ENCODE data around the gene FFAR4. TPM values are rescaled to one million over a fixed set of nuclear protein-coding genes. Genes with fewer than 3 reads are reported as not detected.

The FFAR4 gene
- total RNA-seq, 2 donors from 2014 or later = 44.2 to 48.2 TPM

DNA sequence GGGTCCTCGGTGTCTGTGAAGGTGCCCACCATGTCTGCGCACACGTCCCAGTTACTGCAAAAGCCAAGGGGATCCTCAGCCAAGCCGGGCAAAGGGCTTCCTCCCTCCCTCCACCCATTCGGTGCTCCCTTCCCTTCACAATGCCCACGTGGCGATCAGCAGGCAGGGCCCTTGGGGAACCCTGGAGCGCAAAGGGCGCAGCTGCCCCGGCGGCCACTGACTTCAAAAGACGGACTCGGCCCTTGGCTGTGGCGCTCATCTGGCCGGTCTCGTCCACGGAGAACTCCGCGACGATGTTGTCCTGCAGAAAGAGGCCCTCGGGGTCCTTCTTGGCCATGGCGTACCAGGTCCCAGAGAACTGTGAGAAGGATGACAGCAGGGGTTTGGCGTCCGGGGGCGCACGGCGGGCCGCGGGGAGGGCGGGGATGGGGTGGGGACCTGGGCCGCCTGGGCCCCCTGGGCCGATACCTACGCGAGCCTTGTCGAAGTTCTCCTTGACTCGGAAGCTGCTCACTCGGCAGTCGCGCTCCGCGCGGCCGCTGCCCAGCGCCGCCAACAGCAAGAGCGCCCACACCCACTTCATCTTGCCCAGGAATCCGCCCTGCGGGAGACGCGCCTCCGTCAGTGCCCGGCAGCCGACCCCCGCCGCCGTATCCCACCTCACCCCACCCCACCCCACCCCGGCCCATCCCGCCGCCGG is 34.1 kb downstream of the FFAR4 start:
- no peaks in the 10 kb centered on the region for H3K36me3 ChIP-seq
- H3K4me1 ChIP-seq = no peaks in the 10 kb centered on the region
- no peak overlapping the region for H3K27ac ChIP-seq
- peak; percentile 41 for DNase-seq
- peak overlapping the region; percentile 45 for H3K4me3 ChIP-seq
- TF ChIP-seq, protein P1, sequence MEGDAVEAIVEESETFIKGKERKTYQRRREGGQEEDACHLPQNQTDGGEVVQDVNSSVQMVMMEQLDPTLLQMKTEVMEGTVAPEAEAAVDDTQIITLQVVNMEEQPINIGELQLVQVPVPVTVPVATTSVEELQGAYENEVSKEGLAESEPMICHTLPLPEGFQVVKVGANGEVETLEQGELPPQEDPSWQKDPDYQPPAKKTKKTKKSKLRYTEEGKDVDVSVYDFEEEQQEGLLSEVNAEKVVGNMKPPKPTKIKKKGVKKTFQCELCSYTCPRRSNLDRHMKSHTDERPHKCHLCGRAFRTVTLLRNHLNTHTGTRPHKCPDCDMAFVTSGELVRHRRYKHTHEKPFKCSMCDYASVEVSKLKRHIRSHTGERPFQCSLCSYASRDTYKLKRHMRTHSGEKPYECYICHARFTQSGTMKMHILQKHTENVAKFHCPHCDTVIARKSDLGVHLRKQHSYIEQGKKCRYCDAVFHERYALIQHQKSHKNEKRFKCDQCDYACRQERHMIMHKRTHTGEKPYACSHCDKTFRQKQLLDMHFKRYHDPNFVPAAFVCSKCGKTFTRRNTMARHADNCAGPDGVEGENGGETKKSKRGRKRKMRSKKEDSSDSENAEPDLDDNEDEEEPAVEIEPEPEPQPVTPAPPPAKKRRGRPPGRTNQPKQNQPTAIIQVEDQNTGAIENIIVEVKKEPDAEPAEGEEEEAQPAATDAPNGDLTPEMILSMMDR (IDR thresholded peaks at IDR 0.05) = no peak
- intact Hi-C loops (cut with DNase I) = no loop called here
- peaks cover 9% of the 10 kb centered on the region for H3K27me3 ChIP-seq
- no peak overlapping the region for H3K9ac ChIP-seq (ENCODE audit: low read depth in 2 of 2, low read length in 2 of 2)
- no peaks in the 10 kb centered on the region for H3K9me3 ChIP-seq

- intact Hi-C loops (cut with DNase I) = no loop called here
- H3K27me3 ChIP-seq = peaks cover 9% of the 10 kb centered on the region
- TF ChIP-seq, protein P1 (IDR thresholded peaks at IDR 0.05) = no peak
Observed at GRCh38 chr10:93601146-93601773, 34.8 kb downstream of the FFAR4 start, which contains the start of gene RBP4. RBP4 (minus strand) TSS chr10:93601235; CDS start chr10:93601028, 207 bp downstream.

GRCh38 chr10:93601774-93602162 is 35.3 kb downstream of the FFAR4 start:
- Histone ChIP-seq H3K27me3 (peaks cover 9% of the 10 kb centered on the region), H3K4me1 (no peaks in the 10 kb centered on the region), H3K9me3 (no peaks in the 10 kb centered on the region), H3K9ac (ENCODE audit: low read depth in 2 of 2, low read length in 2 of 2) (no peak overlapping the region), H3K4me3 (no peak overlapping the region), H3K36me3 (no peaks in the 10 kb centered on the region), H3K27ac (no peak overlapping the region)
- DNase-seq = no peak
- TF ChIP-seq, protein P1 (IDR thresholded peaks at IDR 0.05) = no peak
- intact Hi-C loops (cut with DNase I) = no loop called here

More at GRCh38 chr10:93601146-93601773, 34.8 kb downstream of the FFAR4 start, which contains the start of gene RBP4:
- Histone ChIP-seq H3K4me3 (peak within 1 kb of the TSS; percentile 45), H3K9me3 (no peaks in the 10 kb centered on the region), H3K27ac (no peak within 1 kb of the TSS), H3K36me3 (no peaks in the 10 kb centered on the region), H3K9ac (ENCODE audit: low read depth in 2 of 2, low read length in 2 of 2) (no peak within 1 kb of the TSS), H3K4me1 (no peaks in the 10 kb centered on the region)
- no peak for DNase-seq

- TF ChIP-seq, protein P1 (IDR thresholded peaks at IDR 0.05) = no peak
- Histone ChIP-seq H3K27ac (no peak overlapping the region), H3K36me3 (no peaks in the 10 kb centered on the region), H3K9ac (ENCODE audit: low read depth in 2 of 2, low read length in 2 of 2) (no peak overlapping the region), H3K27me3 (peaks cover 9% of the 10 kb centered on the region), H3K4me1 (no peaks in the 10 kb centered on the region), H3K4me3 (no peak overlapping the region), H3K9me3 (no peaks in the 10 kb centered on the region)
- no peak for DNase-seq
- intact Hi-C loops (cut with DNase I) = no loop called here
Observed at GRCh38 chr10:93603023-93603422, 36.6 kb downstream of the FFAR4 start.

DNA sequence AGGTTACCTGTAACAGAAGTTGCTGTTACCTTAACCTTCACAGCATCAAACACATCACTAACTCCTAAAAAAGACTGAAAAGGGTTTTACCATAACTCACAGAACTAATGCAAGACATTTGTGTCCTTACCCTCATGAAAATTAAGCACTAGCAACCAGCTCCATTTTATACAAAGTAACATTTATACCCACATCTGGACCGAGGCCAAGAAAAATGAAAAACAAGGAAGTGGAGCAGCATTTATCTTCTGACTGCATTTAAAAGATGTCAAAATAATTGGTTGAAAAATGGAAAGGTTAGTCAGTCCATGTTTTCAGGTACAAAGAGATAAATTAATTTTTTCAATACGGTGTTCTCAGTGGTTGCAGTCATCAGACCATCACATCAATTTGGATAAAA is 37.7 kb downstream of the FFAR4 start:
- H3K4me3 ChIP-seq = no peak overlapping the region
- TF ChIP-seq, protein P1 (IDR thresholded peaks at IDR 0.05) = no peak
- H3K4me1 ChIP-seq = no peaks in the 10 kb centered on the region
- DNase-seq = no peak
- peaks cover 9% of the 10 kb centered on the region for H3K27me3 ChIP-seq
- no peaks in the 10 kb centered on the region for H3K36me3 ChIP-seq
- intact Hi-C loops (cut with DNase I) = no loop called here
- no peak overlapping the region for H3K27ac ChIP-seq
- no peaks in the 10 kb centered on the region for H3K9me3 ChIP-seq
- H3K9ac ChIP-seq (ENCODE audit: low read depth in 2 of 2, low read length in 2 of 2) = no peak overlapping the region

Measured in colonic mucosa (tissue), 4 donors.